ENCODE results near the gene ASIC3. TPM values are rescaled to one million over a fixed set of nuclear protein-coding genes. Genes with fewer than 3 reads are reported as not detected.

ASIC3 gene
- total and polyA plus RNA-seq, 2 of the 4 experiments (the other 2 are of a cell fraction), result 0.74 TPM; not detected in 1

DNA sequence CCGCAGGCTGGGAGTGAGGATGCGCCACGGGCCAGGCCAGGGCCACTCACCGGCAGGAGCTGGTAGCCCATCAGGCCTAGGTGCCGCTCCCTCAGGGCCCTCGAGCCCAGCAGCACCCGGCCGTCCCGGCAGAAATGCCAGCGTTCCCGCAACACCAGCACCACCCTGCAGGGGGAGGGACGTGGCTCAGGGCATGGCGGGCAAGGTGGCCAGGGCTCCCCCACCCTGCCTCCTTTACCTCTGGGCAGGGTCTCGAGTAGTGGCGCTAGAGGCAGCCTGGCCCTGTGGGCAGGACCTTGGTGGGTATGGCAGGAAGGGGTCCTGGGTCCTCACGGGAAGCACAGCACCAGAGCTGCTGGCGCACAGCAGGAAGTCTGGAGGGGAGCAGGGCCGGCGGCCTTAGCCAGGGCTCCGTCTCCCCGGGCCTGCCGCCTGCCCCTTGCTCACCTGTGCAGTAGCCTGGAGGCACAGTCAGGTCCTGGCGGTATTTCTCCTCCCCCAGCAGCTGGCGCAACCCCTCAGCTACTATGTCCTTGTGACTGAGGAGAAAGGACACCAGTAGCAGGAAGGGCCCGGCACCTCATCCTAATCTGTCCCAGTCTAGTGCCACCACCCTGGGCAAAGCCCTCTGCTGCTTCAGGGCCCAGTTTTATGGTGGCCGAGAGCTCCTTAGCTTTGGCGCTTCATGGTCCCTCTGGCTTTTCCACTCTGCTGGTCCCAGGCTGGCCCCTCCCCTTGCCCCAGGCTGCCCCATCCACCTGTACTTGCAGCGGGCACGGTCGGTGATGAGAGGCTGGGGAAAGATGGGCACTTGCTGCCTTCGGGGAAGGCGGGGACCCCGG, 28.8 kb downstream of the ASIC3 start:
- CTCF ChIA-PET, result no interaction called here
- no peak overlapping the region for H3K4me3 ChIP-seq (ENCODE audit: insufficient read depth, low read depth, low read length)
- no peak overlapping the region for H3K9ac ChIP-seq (ENCODE audit: low read depth, low read length)
- peak overlapping the region; percentile 8 for H2AFZ ChIP-seq (replicated peaks; ENCODE audit: low read length, poor library complexity)
- POLR2A ChIA-PET (ENCODE audit: unreplicated experiment), result interaction anchor here (0.5 to 0.6 kb wide), 2 partner anchors 16 to 212 kb away, joined by 4 to 5 read pairs; no protein-coding TSS in a partner anchor
- in situ Hi-C loops (cut with MboI; ENCODE audit: low sequenced_read_pairs), result no loop called here
- H2BK20ac ChIP-seq (ENCODE audit: low read depth, low read length), result no peak overlapping the region
- no peak for DNase-seq
- 100% methylated on average over 3 of the region's 33 CpGs; no CpG with 5 or more reads in 1 of the 2 experiments for WGBS, 2 experiments (ENCODE audit: extremely low coverage in 2 of 2, insufficient read length in 1 of 2)
- TSS peak; percentile 62 for BruUV-seq (replicated peaks)
- H3K9me3 ChIP-seq (ENCODE audit: control insufficient read depth, insufficient read depth, low read length), result no peaks in the 10 kb centered on the region
- H3K56ac ChIP-seq (ENCODE audit: extremely low read depth, insufficient read depth, low read length), result no peak overlapping the region
- H3K36me3 ChIP-seq (ENCODE audit: control insufficient read depth, insufficient read depth, low read length), result peaks cover 51% of the 10 kb centered on the region
- H4K91ac ChIP-seq (ENCODE audit: insufficient read depth, low read depth, low read length), result no peak overlapping the region
- no peak overlapping the region for H2AK5ac ChIP-seq (ENCODE audit: low read depth, low read length)
- dilution Hi-C loops (cut with HindIII; ENCODE audit: low sequenced_read_pairs, unreplicated experiment), result no loop called here
- H3K4me2 ChIP-seq (ENCODE audit: low read depth, low read length), result no peak overlapping the region
- H3K23ac ChIP-seq (ENCODE audit: low read depth, low read length), result no peak overlapping the region
- H3K79me1 ChIP-seq (ENCODE audit: low read depth in 1 of 2, low read length in 2 of 2), result peaks cover 13 to 64% of the 10 kb centered on the region in 2 experiments; a peak in 3 of 4 replicates
- no peak overlapping the region for H3K27ac ChIP-seq (ENCODE audit: insufficient read depth, low read length)
- H2BK5ac ChIP-seq (ENCODE audit: low read depth, low read length, poor library complexity, severe bottlenecking), result no peak overlapping the region
- intact Hi-C loops (cut with micrococcal nuclease), result no loop called here
- H3K14ac ChIP-seq (replicated peaks; ENCODE audit: low read depth, low read length), result no peak overlapping the region
- no peak overlapping the region for H2BK15ac ChIP-seq (ENCODE audit: low read depth, low read length)
- H2BK120ac ChIP-seq (ENCODE audit: low read depth, low read length), result no peak overlapping the region
- H3K18ac ChIP-seq (ENCODE audit: low read depth, low read length), result no peak overlapping the region
- no peak for ATAC-seq (ENCODE audit: low read depth)
- peak overlapping the region; percentile 56 for H2AK9ac ChIP-seq (replicated peaks; ENCODE audit: low read depth, low read length, poor library complexity)
- H3K4ac ChIP-seq (ENCODE audit: low read depth, low read length), result no peak overlapping the region
- peaks cover 22% of the 10 kb centered on the region for H4K20me1 ChIP-seq (ENCODE audit: insufficient read depth, low read length)
- no peaks in the 10 kb centered on the region for H3K9me1 ChIP-seq (ENCODE audit: insufficient read depth, low read length)
- no peaks in the 10 kb centered on the region for H3K27me3 ChIP-seq (ENCODE audit: control insufficient read depth, insufficient read depth, low read length)
- H3K4me1 ChIP-seq (ENCODE audit: control insufficient read depth, insufficient read depth, low read length), result peaks cover 16% of the 10 kb centered on the region
- H4K8ac ChIP-seq (ENCODE audit: low read depth in 2 of 2, low read length in 2 of 2), result no peak overlapping the region; a peak in 1 of 4 replicates
- H4K5ac ChIP-seq (ENCODE audit: low read depth, low read length), result no peak overlapping the region
- TF ChIP-seq, protein P1, sequence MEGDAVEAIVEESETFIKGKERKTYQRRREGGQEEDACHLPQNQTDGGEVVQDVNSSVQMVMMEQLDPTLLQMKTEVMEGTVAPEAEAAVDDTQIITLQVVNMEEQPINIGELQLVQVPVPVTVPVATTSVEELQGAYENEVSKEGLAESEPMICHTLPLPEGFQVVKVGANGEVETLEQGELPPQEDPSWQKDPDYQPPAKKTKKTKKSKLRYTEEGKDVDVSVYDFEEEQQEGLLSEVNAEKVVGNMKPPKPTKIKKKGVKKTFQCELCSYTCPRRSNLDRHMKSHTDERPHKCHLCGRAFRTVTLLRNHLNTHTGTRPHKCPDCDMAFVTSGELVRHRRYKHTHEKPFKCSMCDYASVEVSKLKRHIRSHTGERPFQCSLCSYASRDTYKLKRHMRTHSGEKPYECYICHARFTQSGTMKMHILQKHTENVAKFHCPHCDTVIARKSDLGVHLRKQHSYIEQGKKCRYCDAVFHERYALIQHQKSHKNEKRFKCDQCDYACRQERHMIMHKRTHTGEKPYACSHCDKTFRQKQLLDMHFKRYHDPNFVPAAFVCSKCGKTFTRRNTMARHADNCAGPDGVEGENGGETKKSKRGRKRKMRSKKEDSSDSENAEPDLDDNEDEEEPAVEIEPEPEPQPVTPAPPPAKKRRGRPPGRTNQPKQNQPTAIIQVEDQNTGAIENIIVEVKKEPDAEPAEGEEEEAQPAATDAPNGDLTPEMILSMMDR (conservative IDR thresholded peaks at IDR 0.05; ENCODE audit: low read depth, low read length), result peak; percentile 31; the same call in 1 of the 2 replicates
- TF ChIP-seq CHD1 (IDR thresholded peaks at IDR 0.05; ENCODE audit: low read depth, low read length) (no peak), RAD21 (IDR thresholded peaks at IDR 0.05; ENCODE audit: low read length) (0 out of 2 replicates have a peak, but pooled peaks have one; percentile 21), SMC3 (IDR thresholded peaks at IDR 0.05; ENCODE audit: low read depth, low read length) (peak; percentile 29; the same call in 1 of the 2 replicates)

All from IMR-90 (cell line).